PC-9 (cell line): ENCODE measurements around the gene WDR7. TPM values are rescaled to one million over a fixed set of nuclear protein-coding genes. Genes with fewer than 3 reads are reported as not detected.

Experiments used
- BruUV-seq: library from RNA; stranded (reverse); fragments of 400-500 nt; replicated peaks from 2 replicates; lab custom pipeline; 2021; lab: Mats Ljungman, UMichigan
- CTCF ChIA-PET: fragments of 300-600 bp; sonication (Branson Sonifier 250); formaldehyde crosslinking; loops from one replicate; lab custom pipeline; 2022; ENCODE audit warnings: antibody characterized with exemption; lab: Charles Lee
- POLR2A ChIA-PET: fragments of 300-600 bp; sonication (Branson Sonifier 250); formaldehyde crosslinking; loops from one replicate; lab custom pipeline; 2022; ENCODE audit warnings: antibody characterized with exemption; ENCODE audit not compliant: unreplicated experiment; lab: Charles Lee
- DNase-seq, 2 experiments: peaks; one replicate each; pipeline versions ENCODE4 v3.0.0 to v3.0.0-alpha.2; 2015 to 2022; ENCODE audit warnings: mixed read lengths in 1 of 2
- H2AFZ ChIP-seq: fragments of 200-600 bp; sonication (generic); 2 replicates; pipeline ENCODE4 v1.8.1; 2017; ENCODE audit warnings: antibody characterized with exemption
- H3F3A ChIP-seq: fragments of 200-600 bp; sonication (generic); 2 replicates; pipeline ENCODE4 v1.8.1; 2017; ENCODE audit warnings: antibody characterized with exemption, mild to moderate bottlenecking, low read depth; ENCODE audit not compliant: insufficient read depth
- H3K27ac ChIP-seq: fragments of 200-600 bp; sonication (generic); 2 replicates; pipeline ENCODE4 v1.6.1; 2016; ENCODE audit warnings: mixed run types
- H3K27me3 ChIP-seq: fragments of 200-600 bp; sonication (generic); 2 replicates; pipeline ENCODE4 v1.6.1; 2016; ENCODE audit warnings: low read depth, mixed run types; ENCODE audit not compliant: insufficient read depth
- H3K36me3 ChIP-seq: fragments of 200-600 bp; sonication (generic); 2 replicates; pipeline ENCODE4 v1.6.1; 2016; ENCODE audit warnings: low read depth, mixed run types
- H3K4me1 ChIP-seq: fragments of 200-600 bp; sonication (generic); replicated peaks from 2 replicates; pipeline ENCODE4 v1.6.1; 2016; ENCODE audit warnings: mixed run types; ENCODE audit not compliant: insufficient read depth
- H3K4me2 ChIP-seq: fragments of 200-600 bp; sonication (generic); 2 replicates; pipeline ENCODE4 v1.6.1; 2017; ENCODE audit warnings: mixed run types
- H3K4me3 ChIP-seq: fragments of 200-600 bp; sonication (generic); 2 replicates; pipeline ENCODE4 v1.6.1; 2016; ENCODE audit warnings: mixed run types
- H3K79me2 ChIP-seq: fragments of 200-600 bp; sonication (generic); 2 replicates; pipeline ENCODE4 v1.6.1; 2017; ENCODE audit warnings: low read depth, mixed run types
- H3K9me2 ChIP-seq: fragments of 200-600 bp; sonication (generic); 2 replicates; pipeline ENCODE4 v1.8.1; 2017; ENCODE audit warnings: mild to moderate bottlenecking; ENCODE audit not compliant: insufficient read depth
- H3K9me3 ChIP-seq: fragments of 200-600 bp; sonication (generic); 2 replicates; pipeline ENCODE4 v1.8.1; 2016; ENCODE audit warnings: low read depth; ENCODE audit not compliant: insufficient read depth
- H4K20me1 ChIP-seq: fragments of 200-600 bp; sonication (generic); 2 replicates; pipeline ENCODE4 v1.8.1; 2017; ENCODE audit not compliant: insufficient read depth
- EZH2 ChIP-seq: fragments of 200-600 bp; sonication (generic); IDR thresholded peaks from 2 replicates; pipeline ENCODE4 v1.8.0; 2017; ENCODE audit warnings: antibody characterized with exemption, low read depth
- intact Hi-C: fragments of 100-400 bp; cut with micrococcal nuclease; formaldehyde crosslinking; loops from one replicate; pipeline ENCODE4 v1.10.0; 2022; ENCODE audit not compliant: unreplicated experiment
- total RNA-seq: library from RNA; stranded (reverse); gene quantifications from 2 replicates; pipeline ENCODE4 v1.2.3, GENCODE V29; 2021
- TF ChIP-seq, protein P1 (sequence below): fragments of 200-600 bp; sonication (generic); conservative IDR thresholded peaks from 2 replicates; pipeline ENCODE4 v1.6.1; 2017; ENCODE audit warnings: mixed run types, antibody characterized with exemption, mild to moderate bottlenecking, moderate library complexity

The WDR7 gene
- total RNA-seq, 1 experiment from 2014 or later, result 7.7 TPM

- Histone ChIP-seq H3K27ac (no peak overlapping the region), H3F3A (no peaks in the 10 kb centered on the region), H2AFZ (no peak overlapping the region), H3K4me1 (no peaks in the 10 kb centered on the region), H3K79me2 (no peaks in the 10 kb centered on the region), H3K9me2 (no peaks in the 10 kb centered on the region), H3K4me3 (no peak overlapping the region), H4K20me1 (no peaks in the 10 kb centered on the region), H3K9me3 (no peaks in the 10 kb centered on the region), H3K27me3 (no peaks in the 10 kb centered on the region), H3K36me3 (no peaks in the 10 kb centered on the region), H3K4me2 (no peak overlapping the region)
- no peak for DNase-seq
- TF ChIP-seq, protein P1, sequence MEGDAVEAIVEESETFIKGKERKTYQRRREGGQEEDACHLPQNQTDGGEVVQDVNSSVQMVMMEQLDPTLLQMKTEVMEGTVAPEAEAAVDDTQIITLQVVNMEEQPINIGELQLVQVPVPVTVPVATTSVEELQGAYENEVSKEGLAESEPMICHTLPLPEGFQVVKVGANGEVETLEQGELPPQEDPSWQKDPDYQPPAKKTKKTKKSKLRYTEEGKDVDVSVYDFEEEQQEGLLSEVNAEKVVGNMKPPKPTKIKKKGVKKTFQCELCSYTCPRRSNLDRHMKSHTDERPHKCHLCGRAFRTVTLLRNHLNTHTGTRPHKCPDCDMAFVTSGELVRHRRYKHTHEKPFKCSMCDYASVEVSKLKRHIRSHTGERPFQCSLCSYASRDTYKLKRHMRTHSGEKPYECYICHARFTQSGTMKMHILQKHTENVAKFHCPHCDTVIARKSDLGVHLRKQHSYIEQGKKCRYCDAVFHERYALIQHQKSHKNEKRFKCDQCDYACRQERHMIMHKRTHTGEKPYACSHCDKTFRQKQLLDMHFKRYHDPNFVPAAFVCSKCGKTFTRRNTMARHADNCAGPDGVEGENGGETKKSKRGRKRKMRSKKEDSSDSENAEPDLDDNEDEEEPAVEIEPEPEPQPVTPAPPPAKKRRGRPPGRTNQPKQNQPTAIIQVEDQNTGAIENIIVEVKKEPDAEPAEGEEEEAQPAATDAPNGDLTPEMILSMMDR, result no peak
- no peak for TF ChIP-seq EZH2
- no TSS peak for BruUV-seq
- intact Hi-C loops, result no loop called here
- CTCF ChIA-PET, result interaction anchor here (0.7 kb wide), 1 partner anchor 1095 kb away, joined by 3 read pairs; no protein-coding TSS in a partner anchor
- POLR2A ChIA-PET, result no interaction called here
These were observed 27.8 kb downstream of the WDR7 start for GRCh38 chr18:56678836-56679565.

DNA sequence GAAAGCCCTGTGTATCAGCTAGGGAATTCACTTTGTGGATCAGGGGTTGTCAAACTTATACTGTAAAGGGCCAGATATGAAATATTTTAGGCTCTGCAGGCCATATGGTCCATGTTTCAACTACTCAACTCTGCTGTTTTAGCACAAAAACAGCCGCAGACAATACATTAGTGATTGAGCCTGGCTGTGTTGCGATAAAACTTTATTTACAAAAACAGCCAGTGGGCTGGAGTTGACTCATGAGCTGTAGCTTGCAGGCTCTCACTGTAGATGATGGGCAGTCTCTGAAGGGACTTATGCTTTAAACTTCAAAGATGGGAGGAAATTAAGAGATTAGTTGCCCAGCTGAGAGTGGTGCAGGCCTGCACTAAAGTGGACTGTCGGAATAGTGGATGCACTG lies 33.1 kb downstream of the WDR7 start:
- Histone ChIP-seq H3K4me1 (no peaks in the 10 kb centered on the region), H3K36me3 (no peaks in the 10 kb centered on the region), H3F3A (no peaks in the 10 kb centered on the region), H2AFZ (no peak overlapping the region), H3K27me3 (no peaks in the 10 kb centered on the region), H3K9me3 (no peaks in the 10 kb centered on the region), H3K9me2 (no peaks in the 10 kb centered on the region), H4K20me1 (no peaks in the 10 kb centered on the region), H3K4me2 (no peak overlapping the region), H3K4me3 (no peak overlapping the region), H3K79me2 (no peaks in the 10 kb centered on the region), H3K27ac (no peak overlapping the region)
- CTCF ChIA-PET, result no interaction called here
- no TSS peak for BruUV-seq
- no peak for DNase-seq
- POLR2A ChIA-PET, result no interaction called here
- intact Hi-C loops, result no loop called here
- TF ChIP-seq, protein P1, result no peak
- no peak for TF ChIP-seq EZH2

DNA sequence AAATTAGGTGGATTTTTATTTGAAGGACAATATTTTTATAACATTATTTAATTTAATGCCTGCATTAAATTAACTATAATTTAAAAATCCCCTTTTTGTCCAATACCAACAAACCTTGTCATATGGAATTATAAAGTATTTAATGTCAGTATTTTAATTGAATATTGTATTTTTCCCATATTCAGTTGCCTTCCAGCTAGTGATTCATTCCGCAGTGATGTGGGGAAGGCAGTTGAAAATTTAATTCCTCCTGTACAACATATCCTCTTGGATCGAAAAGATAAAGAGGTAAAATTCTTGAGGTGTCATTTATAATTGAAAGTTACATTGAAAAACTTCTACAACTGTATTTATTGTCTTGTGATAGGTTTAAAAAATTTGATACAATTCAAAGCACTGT lies 40.4 kb downstream of the WDR7 start:
- TF ChIP-seq EZH2, result no peak
- TF ChIP-seq, protein P1, result no peak
- no peaks in the 10 kb centered on the region for H3K79me2 ChIP-seq
- no peaks in the 10 kb centered on the region for H3K9me2 ChIP-seq
- intact Hi-C loops, result no loop called here
- H3K4me2 ChIP-seq, result no peak overlapping the region
- no peaks in the 10 kb centered on the region for H3K9me3 ChIP-seq
- DNase-seq, result no peak
- no peaks in the 10 kb centered on the region for H3K4me1 ChIP-seq
- H3K27ac ChIP-seq, result no peak overlapping the region
- no TSS peak for BruUV-seq
- no peak overlapping the region for H3K4me3 ChIP-seq
- H2AFZ ChIP-seq, result no peak overlapping the region
- ChIA-PET POLR2A (no interaction called here), CTCF (no interaction called here)
- no peaks in the 10 kb centered on the region for H3K27me3 ChIP-seq
- no peaks in the 10 kb centered on the region for H3F3A ChIP-seq
- H3K36me3 ChIP-seq, result no peaks in the 10 kb centered on the region
- no peaks in the 10 kb centered on the region for H4K20me1 ChIP-seq
